GM10266 (cell line): ENCODE measurements around the gene RAB11FIP2.

Experiments used
- DNase-seq: peaks from one replicate; pipeline ENCODE4 v3.0.0; 2012; ENCODE audit errors: extremely low spot score
- TF ChIP-seq, protein P1 (sequence below): IDR thresholded peaks from 2 replicates; pipeline ENCODE4 v1.5.1; 2012; ENCODE audit warnings: mild to moderate bottlenecking, low read depth; ENCODE audit not compliant: control insufficient read depth, insufficient read depth; ENCODE audit errors: missing control alignments

RAB11FIP2 gene

DNA sequence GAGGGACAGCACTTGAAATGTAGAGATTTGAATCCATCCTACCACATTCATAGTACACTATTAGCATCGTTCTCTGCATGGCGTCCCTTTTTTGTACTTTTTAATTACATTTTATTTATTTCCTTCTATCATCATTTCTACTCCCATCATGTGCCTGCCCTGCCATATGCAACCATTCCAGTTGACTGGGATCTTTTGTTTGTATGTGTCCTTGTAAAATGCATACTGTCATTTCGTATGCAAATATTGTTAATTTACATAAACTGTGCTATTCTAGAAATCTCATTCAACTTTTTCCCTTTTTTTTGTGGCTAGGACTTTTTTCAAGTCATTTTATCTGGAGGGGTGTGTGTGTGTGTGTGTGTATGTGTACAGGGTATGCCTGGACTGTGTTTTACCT lies 57.9 kb downstream of the RAB11FIP2 start:
- DNase-seq, result no peak
- TF ChIP-seq, protein P1, sequence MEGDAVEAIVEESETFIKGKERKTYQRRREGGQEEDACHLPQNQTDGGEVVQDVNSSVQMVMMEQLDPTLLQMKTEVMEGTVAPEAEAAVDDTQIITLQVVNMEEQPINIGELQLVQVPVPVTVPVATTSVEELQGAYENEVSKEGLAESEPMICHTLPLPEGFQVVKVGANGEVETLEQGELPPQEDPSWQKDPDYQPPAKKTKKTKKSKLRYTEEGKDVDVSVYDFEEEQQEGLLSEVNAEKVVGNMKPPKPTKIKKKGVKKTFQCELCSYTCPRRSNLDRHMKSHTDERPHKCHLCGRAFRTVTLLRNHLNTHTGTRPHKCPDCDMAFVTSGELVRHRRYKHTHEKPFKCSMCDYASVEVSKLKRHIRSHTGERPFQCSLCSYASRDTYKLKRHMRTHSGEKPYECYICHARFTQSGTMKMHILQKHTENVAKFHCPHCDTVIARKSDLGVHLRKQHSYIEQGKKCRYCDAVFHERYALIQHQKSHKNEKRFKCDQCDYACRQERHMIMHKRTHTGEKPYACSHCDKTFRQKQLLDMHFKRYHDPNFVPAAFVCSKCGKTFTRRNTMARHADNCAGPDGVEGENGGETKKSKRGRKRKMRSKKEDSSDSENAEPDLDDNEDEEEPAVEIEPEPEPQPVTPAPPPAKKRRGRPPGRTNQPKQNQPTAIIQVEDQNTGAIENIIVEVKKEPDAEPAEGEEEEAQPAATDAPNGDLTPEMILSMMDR, result no peak

DNA sequence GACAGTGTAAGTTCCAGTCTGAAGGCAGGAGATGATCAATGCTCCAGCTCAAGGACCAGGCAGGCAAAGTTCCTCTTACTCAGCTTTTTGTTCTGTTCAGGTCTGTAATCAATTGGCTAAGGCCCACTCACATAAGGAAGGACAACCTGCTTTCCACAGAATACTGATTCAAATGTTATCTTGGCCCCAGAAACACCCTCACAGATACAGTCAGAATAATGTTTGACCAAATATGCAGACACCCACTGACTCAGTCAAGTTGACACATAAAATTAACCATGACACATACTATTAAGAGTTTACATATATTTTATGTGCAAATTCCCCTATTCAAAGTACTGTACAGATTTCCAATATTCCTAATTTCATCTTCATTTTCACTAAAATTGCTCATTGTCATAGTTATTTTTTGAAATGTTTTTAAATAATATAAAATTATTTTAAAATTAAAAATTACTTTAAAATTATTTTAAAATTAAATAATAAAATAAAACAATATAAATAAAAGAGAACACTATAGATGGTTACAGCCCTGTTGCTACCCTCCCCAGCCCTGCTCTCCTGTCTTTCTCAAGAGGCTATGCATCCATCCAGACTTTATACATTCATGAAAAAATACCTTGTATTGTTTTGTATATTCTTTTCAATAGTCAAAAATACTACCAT lies 59.4 kb downstream of the RAB11FIP2 start:
- no peak for DNase-seq
- TF ChIP-seq, protein P1, result no peak

DNA sequence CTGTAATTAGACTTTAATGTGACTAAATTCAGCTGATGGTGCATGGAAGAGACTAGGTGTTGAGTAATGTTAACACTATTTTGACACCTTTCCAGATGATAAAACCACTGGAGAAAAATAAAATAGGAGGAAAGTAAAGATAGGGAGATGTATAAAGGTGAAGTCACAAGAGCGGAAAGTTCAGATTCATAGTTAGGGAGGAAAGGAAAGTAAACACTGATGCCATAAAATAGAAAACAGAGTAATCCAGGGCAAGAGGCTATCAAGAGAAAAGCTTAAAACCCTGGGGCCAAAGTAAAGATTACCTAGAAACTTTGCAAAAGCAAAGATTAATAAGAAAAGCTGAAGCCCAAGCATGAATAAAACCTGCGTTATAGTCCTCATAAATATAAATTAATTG lies 62.8 kb downstream of the RAB11FIP2 start:
- no peak for DNase-seq
- TF ChIP-seq, protein P1, result no peak

DNA sequence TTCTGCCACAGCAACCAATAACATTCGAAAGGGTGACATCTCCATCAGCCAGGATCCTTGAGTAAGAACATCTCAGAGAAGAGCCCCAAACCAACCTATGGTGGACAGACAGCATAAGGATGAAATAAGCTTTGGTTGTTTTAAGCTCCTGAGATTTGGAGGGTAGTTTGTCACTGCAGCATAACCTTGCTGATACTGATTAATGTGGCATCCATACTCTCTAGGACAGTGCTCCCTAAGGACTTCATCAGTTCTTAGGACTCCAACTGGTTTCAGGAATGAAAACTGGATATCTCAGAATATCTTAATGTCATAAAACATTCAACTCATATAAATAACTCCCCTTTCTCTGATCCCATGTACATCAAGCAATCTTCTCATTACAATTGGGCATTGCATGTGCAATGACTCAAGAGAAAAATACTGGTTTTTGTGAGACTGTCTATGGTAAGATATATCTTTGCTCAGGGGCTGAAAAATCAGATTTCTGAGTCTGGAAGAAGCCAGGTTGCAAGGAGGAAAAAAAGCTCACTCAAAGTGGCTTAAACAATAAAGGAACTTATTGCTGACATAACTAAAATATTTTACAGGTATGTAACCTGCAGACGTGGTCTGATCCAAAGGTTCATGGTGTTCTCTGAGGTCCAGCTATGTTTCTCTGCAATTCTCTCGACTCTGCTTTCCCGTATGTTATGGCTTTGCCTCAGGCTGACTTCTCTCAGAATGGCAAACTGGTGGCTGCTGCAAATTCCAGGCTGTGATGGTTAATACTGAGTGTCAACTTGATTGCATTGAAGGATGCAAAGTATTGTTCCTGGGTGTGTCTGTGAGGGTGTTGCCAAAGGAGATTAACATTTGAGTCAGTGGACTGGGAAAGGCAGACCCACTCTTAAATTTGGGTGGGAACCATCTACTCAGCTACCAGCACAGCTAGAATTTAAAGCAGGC lies 65.7 kb downstream of the RAB11FIP2 start:
- DNase-seq, result no peak
- TF ChIP-seq, protein P1, result no peak

DNA sequence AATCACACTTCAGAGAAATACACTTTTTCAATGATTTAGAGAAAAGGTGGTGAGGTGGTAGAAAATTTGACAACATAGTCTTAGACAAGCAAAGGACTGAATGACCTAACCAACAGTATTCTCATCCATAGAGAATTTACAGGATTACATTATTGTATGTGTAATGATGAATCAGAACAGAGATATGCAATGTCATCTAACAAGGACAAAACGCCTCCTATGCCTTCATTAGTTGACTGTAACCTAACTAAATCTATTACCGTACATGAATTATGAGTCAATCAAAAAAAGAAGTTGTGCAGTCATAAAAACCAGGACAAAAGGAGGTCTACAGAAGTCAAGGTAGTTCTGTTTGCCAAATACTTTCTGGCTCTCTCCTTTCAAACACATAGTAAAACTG lies 66.5 kb downstream of the RAB11FIP2 start:
- TF ChIP-seq, protein P1, result no peak
- no peak for DNase-seq

DNA sequence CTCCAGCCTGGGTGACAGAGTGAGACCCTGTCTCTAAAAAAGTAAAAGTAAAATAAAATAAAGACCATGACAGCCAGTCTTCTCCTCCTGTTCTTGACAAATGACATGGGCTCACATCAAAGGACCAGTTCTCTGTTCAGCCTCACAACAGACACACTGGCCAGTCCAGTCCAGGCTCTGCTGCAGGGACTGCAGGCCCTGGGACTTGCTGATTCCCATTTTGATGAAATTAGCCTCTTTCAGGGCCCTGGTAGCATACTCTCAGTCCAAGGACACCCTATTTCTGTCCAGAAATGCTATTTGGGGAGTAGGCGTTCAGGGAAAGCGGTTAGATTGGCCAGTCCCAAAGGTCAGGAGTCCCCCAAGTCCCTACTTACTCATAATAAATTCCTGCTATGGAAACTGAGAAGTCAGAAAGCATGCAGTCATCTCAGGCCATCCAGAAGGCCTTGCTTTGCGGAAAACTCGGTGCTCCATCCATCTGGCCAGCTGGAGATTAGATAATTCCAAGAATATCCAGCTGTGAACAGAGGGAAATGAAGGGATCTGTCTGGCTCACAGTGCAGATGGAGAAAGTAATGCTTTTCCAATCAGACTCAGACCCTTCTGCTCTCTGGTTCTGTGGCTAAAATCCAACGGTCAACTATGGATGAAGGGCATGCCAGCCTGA lies 74.4 kb downstream of the RAB11FIP2 start:
- TF ChIP-seq, protein P1, result no peak
- no peak for DNase-seq

DNA sequence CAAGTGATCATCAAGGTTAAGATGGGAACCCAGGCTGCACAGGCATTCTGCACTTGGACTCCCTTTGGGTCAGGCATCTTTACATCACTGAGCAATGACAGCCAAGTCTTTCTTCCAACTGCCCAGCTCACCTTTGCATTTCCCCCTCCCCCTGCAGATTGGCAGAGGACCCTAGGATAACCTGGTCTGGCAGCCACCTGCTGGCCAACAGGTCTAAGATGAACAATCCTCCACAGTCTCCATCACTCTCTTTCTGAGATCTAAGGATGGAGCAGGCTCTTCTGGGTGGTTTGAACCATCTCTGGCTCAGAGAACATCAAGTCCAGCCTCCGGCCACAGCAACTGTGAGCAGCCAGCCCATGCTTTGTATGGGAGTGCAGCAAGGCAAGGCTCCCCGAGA lies 75.8 kb downstream of the RAB11FIP2 start:
- DNase-seq, result no peak
- TF ChIP-seq, protein P1, result no peak
